ENCODE data around the gene ZNF10. TPM values are rescaled to one million over a fixed set of nuclear protein-coding genes. Genes with fewer than 3 reads are reported as not detected.

Gene ZNF10
- total RNA-seq, 1 donor from 2014 or later, result 19.6 TPM

- peaks cover 51% of the 10 kb centered on the region for H3K36me3 ChIP-seq
- peaks cover 51% of the 10 kb centered on the region for H3K36me3 Mint-ChIP-seq
- no peaks in the 10 kb centered on the region for H3K4me1 Mint-ChIP-seq
- H3K4me1 ChIP-seq, result no peaks in the 10 kb centered on the region
- H2AFZ ChIP-seq (replicated peaks), result no peak overlapping the region
- no peak overlapping the region for H3K27ac Mint-ChIP-seq
- peaks cover 79% of the 10 kb centered on the region for H3K9me3 ChIP-seq (ENCODE audit: low read depth)
- DNase-seq (ENCODE audit: low spot score), result no peak
- no peaks in the 10 kb centered on the region for H4K20me1 ChIP-seq (ENCODE audit: low read depth)
- H3K79me2 ChIP-seq (ENCODE audit: low read depth), result no peaks in the 10 kb centered on the region
- H3K27me3 Mint-ChIP-seq (ENCODE audit: insufficient read depth, low read depth), result peaks cover 12% of the 10 kb centered on the region
- no peak overlapping the region for H3K4me3 Mint-ChIP-seq
- no peak for TF ChIP-seq CTCF (IDR thresholded peaks at IDR 0.05)
- TF ChIP-seq EZH2 (IDR thresholded peaks at IDR 0.05), result no peak
- TF ChIP-seq EZH2phosphoT487 (IDR thresholded peaks at IDR 0.05), result no peak
- no peak overlapping the region for H3K27ac ChIP-seq
- H3F3A ChIP-seq (ENCODE audit: low read depth), result peaks cover 32% of the 10 kb centered on the region
- no peaks in the 10 kb centered on the region for H3K27me3 ChIP-seq
- H3K4me2 ChIP-seq, result no peak overlapping the region
- H3K9ac ChIP-seq, result no peak overlapping the region
- H3K4me3 ChIP-seq, result no peak overlapping the region
- H3K9me3 Mint-ChIP-seq, result peaks cover 78% of the 10 kb centered on the region
These were observed 76.0 kb downstream of the ZNF10 start for GRCh38 chr12:133206390-133206789.

Other genes with a start within 250 kb of the ZNF10 start
- 25.6 and 36.1 TPM in 2 replicates for gene CHFR, start 243.0 kb upstream of the ZNF10 start, total RNA-seq (ENCODE audit: low replicate concordance)
- gene ZNF605, start 174.3 kb upstream of the ZNF10 start, total RNA-seq (ENCODE audit: low replicate concordance), result 19.2 and 28.8 TPM in 2 replicates
- gene ZNF26, start 144.3 kb upstream of the ZNF10 start, total RNA-seq (ENCODE audit: low replicate concordance), result 13.6 and 20.5 TPM in 2 replicates
- gene ZNF84, start 93.1 kb upstream of the ZNF10 start, total RNA-seq (ENCODE audit: low replicate concordance), result 65.3 and 99.2 TPM in 2 replicates
- 24.4 and 35.3 TPM in 2 replicates for gene ZNF140, start 49.7 kb upstream of the ZNF10 start, total RNA-seq (ENCODE audit: low replicate concordance)
- 6.0 and 7.2 TPM in 2 replicates for gene ZNF891, start 353 bp upstream of the ZNF10 start, total RNA-seq (ENCODE audit: low replicate concordance)
- gene ZNF268, start 50.9 kb downstream of the ZNF10 start, total RNA-seq (ENCODE audit: low replicate concordance), result 42.7 and 54.2 TPM in 2 replicates
- not detected in 2 replicates for gene ANHX, start 105.2 kb downstream of the ZNF10 start, total RNA-seq (ENCODE audit: low replicate concordance)

All from neural progenitor cell (in vitro differentiated cells).